SK-N-SH treated with all-trans-retinoic acid at 6 μM for 48 hours (cell line): ENCODE measurements around the gene FXR2.

Experiments
- ARNTL ChIP-seq: fragments of 450-650 bp; formaldehyde crosslinking; IDR thresholded peaks from 2 replicates; pipeline ENCODE4 v1.5.0; 2020; ENCODE audit warnings: low read depth, mild to moderate bottlenecking, moderate library complexity, borderline replicate concordance
- BACH2 ChIP-seq: fragments of 250-450 bp; sonication (Bioruptor Pico); IDR thresholded peaks from 2 replicates; pipeline ENCODE4 v1.9.0; 2021; ENCODE audit warnings: mild to moderate bottlenecking, borderline replicate concordance
- CREB5 ChIP-seq: fragments of 250-450 bp; sonication (Bioruptor Pico); IDR thresholded peaks from 2 replicates; pipeline ENCODE4 v1.5.1; 2020; ENCODE audit warnings: low read depth, mild to moderate bottlenecking, moderate library complexity
- CSDC2 ChIP-seq: fragments of 250-450 bp; sonication (Bioruptor Pico); IDR thresholded peaks from 2 replicates; pipeline ENCODE4 v1.5.0; 2020; ENCODE audit warnings: mild to moderate bottlenecking, moderate library complexity
- ISL1 ChIP-seq: fragments of 250-450 bp; sonication (Bioruptor Pico); IDR thresholded peaks from 2 replicates; pipeline ENCODE4 v2.1.2; 2022; ENCODE audit warnings: mild to moderate bottlenecking, moderate library complexity
- RARB ChIP-seq: fragments of 250-450 bp; sonication (Bioruptor Pico); IDR thresholded peaks from 2 replicates; pipeline ENCODE4 v1.8.0; 2021; ENCODE audit warnings: mild to moderate bottlenecking, moderate library complexity
- TCF4 ChIP-seq: fragments of 250-450 bp; sonication (Bioruptor Pico); IDR thresholded peaks from 2 replicates; pipeline ENCODE4 v1.8.0; 2021; ENCODE audit warnings: mild to moderate bottlenecking, moderate library complexity, borderline replicate concordance
- TOX ChIP-seq: fragments of 250-450 bp; sonication (Bioruptor Pico); IDR thresholded peaks from 2 replicates; pipeline ENCODE4 v1.8.0; 2021; ENCODE audit warnings: mild to moderate bottlenecking, moderate library complexity, borderline replicate concordance
- ZFP30 ChIP-seq: fragments of 450-650 bp; formaldehyde crosslinking; IDR thresholded peaks from 2 replicates; pipeline ENCODE4 v1.5.0; 2022; ENCODE audit warnings: mild to moderate bottlenecking, moderate library complexity
- TF ChIP-seq, protein P1 (sequence below): fragments of 250-450 bp; sonication (Bioruptor Pico); IDR thresholded peaks from 2 replicates; pipeline ENCODE4 v1.5.0; 2020; ENCODE audit warnings: mild to moderate bottlenecking, moderate library complexity
- TF ChIP-seq, protein P2 (sequence below): fragments of 250-450 bp; sonication (Bioruptor Pico); IDR thresholded peaks from 2 replicates; pipeline ENCODE4 v1.8.0; 2020; ENCODE audit warnings: mild to moderate bottlenecking, moderate library complexity, borderline replicate concordance

GRCh38 chr17:7557775-7558543 lies 56.7 kb downstream of the FXR2 start:
- TF ChIP-seq ARNTL (CRISPR knock-in tag) (no peak), CREB5 (CRISPR knock-in tag) (no peak), TOX (CRISPR knock-in tag) (no peak), RARB (no peak), CSDC2 (CRISPR knock-in tag) (no peak), BACH2 (no peak), TCF4 (no peak), ISL1 (CRISPR knock-in tag) (no peak), ZFP30 (CRISPR knock-in tag) (no peak)
- TF ChIP-seq, protein P1, sequence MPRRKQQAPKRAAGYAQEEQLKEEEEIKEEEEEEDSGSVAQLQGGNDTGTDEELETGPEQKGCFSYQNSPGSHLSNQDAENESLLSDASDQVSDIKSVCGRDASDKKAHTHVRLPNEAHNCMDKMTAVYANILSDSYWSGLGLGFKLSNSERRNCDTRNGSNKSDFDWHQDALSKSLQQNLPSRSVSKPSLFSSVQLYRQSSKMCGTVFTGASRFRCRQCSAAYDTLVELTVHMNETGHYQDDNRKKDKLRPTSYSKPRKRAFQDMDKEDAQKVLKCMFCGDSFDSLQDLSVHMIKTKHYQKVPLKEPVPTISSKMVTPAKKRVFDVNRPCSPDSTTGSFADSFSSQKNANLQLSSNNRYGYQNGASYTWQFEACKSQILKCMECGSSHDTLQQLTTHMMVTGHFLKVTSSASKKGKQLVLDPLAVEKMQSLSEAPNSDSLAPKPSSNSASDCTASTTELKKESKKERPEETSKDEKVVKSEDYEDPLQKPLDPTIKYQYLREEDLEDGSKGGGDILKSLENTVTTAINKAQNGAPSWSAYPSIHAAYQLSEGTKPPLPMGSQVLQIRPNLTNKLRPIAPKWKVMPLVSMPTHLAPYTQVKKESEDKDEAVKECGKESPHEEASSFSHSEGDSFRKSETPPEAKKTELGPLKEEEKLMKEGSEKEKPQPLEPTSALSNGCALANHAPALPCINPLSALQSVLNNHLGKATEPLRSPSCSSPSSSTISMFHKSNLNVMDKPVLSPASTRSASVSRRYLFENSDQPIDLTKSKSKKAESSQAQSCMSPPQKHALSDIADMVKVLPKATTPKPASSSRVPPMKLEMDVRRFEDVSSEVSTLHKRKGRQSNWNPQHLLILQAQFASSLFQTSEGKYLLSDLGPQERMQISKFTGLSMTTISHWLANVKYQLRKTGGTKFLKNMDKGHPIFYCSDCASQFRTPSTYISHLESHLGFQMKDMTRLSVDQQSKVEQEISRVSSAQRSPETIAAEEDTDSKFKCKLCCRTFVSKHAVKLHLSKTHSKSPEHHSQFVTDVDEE (CRISPR knock-in tag): no peak
- TF ChIP-seq, protein P2, sequence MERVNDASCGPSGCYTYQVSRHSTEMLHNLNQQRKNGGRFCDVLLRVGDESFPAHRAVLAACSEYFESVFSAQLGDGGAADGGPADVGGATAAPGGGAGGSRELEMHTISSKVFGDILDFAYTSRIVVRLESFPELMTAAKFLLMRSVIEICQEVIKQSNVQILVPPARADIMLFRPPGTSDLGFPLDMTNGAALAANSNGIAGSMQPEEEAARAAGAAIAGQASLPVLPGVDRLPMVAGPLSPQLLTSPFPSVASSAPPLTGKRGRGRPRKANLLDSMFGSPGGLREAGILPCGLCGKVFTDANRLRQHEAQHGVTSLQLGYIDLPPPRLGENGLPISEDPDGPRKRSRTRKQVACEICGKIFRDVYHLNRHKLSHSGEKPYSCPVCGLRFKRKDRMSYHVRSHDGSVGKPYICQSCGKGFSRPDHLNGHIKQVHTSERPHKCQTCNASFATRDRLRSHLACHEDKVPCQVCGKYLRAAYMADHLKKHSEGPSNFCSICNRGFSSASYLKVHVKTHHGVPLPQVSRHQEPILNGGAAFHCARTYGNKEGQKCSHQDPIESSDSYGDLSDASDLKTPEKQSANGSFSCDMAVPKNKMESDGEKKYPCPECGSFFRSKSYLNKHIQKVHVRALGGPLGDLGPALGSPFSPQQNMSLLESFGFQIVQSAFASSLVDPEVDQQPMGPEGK (CRISPR knock-in tag): no peak
